Pons (tissue), 1 donor: ENCODE measurements around the gene EHBP1.

Source experiments
- DNase-seq: peaks from one replicate; pipeline ENCODE4 v3.0.0-alpha.2; 2016; ENCODE audit warnings: low spot score

The EHBP1 gene

DNA sequence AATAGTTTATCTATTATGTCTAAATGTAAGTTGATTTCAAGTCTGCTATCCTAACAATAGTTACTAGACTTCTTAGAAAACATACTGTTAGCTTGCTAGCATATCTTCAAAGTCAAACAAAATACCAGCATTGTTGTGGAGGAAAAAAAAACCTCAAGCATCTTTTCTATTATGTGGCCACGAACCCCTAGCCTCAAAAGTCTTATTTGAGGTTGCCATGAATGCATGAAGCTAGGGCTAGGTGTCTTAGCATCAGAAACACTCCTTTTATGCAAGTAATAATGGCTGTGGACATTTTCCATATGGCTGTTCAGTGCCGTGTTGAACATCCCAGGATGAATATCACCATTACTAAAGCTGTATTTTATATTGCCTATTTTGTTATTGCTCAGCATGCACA, 258.5 kb downstream of the EHBP1 start:
- DNase-seq = no peak

DNA sequence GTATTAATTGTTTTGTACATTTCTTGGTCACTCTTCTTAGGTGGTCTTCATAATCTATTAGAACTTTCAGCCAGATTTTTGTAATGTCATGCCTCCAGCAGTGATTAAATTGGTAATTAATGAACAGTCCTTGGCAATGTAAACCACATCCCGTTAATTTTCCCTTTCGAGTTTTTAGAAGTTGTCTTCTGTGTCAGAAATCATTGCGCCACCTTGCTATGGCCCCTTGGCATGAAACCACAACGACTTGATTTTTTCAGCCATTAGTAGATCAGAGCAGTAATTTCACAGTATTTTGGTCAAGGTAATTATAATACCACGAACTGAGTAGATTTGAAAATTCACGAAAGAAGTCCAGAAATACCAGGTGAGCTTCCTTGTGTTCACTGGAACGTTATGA, 259.2 kb downstream of the EHBP1 start:
- no peak for DNase-seq

DNA sequence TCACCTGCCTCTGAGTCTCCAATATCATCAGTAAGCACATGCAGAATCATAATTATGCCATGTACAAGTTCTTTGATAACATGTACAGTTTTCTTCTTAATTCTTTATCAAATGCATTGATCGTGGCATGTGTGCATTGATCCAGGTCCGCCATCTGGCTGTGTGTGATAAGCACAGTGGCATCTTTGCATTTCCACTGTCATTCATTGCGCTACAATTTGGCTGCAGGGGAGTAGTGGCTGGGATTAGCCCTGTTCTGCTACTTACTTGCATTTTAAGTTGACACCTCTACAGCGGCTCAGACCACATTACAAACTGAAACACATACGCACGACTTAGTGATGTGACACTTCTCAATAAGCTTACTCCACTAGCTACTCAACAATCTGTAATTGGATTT, 261.5 kb downstream of the EHBP1 start:
- DNase-seq = no peak

DNA sequence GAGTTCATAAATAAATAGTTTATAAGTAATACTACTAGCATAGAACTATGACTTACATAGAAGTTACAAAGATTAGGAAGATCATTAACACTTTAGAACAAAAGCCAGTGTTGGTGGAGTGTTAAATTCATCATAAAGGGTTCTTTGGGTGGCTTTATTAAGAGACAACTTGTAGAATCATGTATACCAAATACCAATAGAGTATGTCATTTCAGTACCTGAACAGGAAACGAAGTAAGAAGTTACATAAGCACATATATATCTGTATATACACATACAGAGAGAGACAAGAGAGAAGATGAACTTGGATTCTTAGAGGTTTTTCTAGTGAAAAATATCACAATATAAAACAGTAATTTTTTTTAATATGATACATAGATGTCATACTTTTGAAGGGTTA, 262.7 kb downstream of the EHBP1 start:
- no peak for DNase-seq

DNA sequence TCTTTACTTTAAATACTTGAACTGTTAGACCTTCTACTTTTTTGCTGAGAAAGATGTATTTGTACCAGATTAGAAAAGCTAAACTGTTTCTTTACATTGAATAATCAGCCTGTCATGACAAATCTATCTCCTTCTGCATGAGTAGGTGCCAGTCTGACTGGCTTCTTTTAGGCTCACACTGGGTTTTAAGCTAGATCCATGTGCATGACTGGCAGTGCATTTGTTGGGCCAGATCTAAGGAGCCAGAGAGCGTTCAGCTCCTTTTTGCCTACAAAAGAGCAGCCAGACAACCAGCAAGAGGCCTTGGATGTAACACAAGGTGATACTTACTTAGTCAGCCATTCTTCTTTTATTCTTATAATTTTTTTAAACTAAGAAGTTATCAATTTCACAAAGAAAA, 263.2 kb downstream of the EHBP1 start:
- DNase-seq = no peak

DNA sequence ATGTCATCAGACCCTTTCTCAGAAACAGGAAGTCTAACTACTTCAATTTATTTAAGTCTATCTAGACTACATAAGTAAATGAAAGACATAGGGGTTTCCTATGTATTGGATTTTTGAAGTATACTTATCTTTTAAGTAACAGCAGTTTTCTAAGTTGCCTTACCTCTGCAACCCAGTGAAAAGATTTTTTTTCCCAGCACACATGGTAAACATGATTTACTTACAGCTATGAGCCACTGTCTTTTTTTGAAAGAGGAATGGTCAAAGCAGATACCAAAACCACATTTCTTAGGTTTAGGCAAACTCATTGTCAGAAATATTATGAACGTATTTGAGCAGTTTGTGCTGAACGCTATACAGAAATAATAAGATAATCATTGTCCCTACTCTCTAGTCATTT, 266.4 kb downstream of the EHBP1 start:
- DNase-seq = no peak

DNA sequence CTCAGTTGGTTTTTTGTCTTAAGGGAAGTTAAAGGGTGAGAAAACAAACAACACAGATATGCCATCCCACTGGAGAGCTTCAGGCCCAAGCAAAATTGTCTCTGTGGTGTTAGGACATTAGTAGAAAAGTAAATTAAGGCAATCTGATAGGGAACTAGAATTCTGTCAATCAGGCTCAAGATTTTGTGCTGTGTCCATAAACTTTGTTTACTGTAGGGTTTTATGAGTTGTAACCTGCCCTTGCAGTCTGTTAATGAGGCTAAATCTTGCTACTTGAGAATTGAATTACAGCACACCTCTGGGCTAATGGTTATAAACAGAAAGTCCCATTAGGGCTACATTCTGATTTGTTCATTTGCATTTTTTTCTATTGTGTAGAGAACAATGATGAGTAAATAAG, 267.1 kb downstream of the EHBP1 start:
- DNase-seq = no peak

DNA sequence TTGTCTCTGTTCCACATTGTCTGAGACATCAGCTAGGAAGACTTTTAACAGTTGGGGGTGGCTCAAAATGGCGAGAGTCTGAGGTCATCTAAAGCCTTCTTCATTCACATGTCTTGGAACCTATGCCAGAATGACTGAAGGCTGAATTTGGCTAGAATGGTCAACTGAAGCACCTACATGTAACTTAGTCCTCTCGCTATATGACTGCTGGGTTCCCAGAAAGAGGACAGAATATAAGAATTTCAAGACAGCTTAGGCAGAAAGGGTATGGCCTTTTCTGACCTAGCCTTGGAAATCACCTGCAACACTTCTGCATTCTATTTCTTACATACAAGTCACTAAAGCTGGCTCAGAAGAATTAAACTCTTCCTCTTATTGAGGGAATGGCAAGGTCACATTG, 269.5 kb downstream of the EHBP1 start:
- DNase-seq = no peak

DNA sequence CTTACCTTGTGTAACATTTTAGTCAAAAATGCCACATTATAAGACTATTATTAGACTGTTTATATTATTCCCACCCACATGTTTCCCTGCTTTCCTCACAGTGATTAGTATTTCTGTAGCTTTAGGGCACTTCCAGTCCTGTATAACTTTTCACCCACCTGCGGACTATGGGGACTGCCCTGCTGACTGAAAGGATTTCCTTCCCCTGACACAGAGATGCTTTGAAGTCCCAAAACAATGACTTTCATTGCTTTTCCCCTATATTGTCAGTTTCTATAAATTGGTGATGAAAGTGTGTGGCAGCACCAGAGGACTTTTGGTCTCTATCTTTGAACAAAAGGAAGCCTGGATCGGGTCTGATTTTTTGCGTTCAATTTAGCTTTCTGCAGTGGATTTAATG, 286.1 kb downstream of the EHBP1 start:
- peak; percentile 2 for DNase-seq

DNA sequence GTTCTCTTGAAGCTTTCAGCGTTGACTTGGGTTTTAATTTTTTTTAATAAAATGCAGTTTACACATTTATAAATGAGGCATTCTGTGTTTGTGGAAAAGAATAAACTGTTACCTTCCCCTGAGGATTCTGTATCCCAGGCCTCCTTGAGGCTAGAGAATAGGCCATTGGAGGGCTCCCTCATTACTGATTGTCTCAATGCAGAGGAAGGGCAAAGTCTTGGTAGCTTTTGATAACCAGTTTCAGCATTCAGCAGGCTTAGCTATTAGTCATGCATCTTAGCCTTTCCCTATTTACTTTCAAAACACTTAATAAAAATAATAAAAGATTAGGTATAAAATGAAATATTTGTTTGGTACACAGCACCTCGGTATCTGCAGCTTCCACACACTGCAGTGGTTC, 287.0 kb downstream of the EHBP1 start:
- no peak for DNase-seq

DNA sequence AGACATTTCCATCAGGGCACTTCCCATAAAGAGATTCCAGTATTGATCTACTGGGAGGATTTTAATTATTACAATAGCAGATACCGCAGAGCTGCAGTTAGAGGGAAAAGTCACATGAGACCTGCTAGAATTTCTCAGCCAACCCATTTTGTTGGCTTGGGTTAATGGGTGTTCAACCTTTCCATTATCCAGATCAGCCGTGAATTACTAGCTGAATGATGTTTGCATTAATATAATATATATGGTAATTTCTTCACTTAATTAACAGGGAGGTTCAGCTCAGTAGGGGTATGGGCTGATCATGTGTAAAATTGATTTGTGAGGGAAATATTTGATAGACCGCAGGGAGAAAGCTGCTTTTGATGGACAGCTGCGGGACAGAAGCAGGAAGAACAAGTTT, 288.7 kb downstream of the EHBP1 start:
- no peak for DNase-seq

DNA sequence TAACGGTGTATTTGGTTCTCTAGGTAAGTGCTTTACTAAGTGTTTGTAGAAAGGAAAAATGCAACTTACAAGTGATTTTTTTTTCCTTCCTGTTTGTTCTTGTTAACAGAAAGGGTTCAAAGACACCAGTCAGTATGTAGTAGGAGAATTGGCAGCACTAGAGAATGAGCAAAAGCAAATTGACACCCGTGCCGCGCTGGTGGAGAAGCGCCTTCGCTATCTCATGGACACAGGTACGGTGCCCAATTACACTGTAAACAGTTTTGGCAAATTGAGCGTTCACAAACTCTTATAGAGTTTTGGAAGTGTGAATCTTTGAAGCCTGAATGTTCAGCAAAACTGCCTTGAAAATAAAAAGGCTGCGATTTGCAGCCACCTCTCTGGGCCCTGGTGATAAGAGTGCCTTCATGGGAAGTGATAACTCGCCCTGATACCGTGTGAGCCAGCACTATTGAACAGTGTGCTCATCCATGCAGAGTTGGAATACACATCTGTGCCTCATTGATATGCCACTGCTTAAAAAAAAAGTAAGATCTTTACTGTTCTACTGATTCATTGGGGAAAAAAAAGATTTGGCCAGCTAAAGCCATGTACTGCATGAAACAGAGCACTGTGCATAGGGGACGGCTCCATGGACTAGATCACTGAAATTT, 291.1 kb downstream of the EHBP1 start:
- DNase-seq = no peak

DNA sequence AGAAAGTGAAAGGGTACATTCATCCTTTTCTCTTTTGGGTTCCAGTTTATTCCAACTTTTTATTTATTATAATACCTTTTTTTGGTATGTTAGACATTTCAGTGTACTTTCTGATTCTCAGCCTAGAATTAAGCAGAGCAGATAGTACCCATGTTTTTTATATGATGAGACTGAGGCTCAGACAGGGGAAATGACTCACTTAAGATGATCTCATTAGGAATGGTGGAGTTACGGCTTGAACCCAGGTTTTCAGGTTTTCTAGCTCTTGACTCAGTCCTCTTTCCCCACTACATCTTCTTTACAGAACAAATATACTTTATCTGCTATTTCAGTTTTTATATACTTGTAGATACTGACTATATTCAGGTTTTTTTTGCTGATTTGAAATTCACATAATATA, 293.4 kb downstream of the EHBP1 start:
- DNase-seq = no peak

DNA sequence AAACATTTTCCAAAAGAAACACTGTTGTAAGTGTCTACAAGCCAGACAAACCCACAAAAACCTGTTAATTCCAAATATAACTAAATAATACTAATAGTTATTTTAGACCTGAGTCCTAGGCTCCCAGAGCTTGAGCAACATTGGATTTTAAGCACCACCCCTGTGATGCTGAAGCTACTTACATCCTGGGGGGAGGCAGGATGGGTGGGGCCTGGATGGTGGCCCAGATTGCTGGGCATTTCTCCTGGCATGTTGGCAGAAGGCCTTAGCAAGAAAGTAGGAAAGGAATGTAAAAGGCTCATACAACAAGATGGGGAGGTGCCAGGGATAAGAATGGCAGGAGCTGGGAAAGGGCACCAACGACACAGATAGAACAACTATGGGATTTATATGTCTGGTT, 294.4 kb downstream of the EHBP1 start:
- DNase-seq = no peak

DNA sequence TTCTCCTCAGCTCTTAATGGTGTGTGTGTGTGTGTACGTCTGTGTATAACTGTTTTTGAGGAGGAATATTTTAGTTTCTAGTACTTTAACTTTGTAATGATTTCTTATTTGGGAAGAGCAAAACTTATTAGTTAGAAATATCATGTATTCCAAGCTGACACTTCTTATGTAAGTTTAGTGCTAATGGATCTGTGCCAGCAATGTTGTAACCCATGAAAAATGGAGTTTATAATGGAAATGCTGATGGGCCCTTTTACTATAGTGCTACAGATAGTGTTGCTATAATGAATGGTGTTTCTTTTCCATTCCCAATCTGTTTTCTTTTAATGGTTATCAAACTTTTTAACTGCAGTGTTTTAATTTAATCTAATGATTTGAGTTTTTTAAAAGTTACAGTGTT, 295.3 kb downstream of the EHBP1 start:
- DNase-seq = no peak

DNA sequence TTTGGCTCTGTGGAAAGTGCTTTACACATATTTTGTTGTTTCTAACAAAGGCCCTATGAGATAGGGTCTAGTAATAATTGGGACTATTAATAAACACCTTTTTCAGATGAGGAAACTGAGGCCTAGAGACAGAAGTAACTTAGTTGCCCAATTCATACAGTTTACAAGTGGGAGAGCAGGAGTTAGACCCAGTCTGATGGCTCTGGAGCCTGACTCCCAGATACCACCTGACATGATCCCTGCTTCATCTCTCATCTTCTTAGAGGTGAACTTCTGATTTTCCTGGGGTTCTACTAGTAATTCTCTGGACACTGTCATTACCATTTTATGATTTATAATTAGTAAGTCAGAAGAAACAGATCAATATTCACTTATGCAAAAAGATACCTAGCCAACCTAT, 296.1 kb downstream of the EHBP1 start:
- no peak for DNase-seq

DNA sequence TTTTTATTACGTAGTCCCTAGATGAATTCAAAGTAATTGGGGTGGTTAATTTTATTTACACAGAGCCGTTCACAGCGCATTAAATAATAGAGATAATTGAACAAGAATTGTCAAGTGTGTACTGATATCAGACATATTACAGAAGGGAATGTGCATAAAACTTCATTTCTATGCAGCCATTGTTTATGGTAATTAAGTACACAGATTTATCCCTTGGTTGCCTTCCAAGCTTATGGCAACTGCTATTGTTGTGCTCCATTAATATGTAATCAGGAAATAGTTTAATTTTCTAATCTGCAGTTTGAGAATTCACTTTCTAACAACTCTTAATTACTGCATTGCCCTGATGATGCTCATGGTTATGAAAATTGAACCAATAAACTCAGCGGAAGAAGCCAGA, 297.8 kb downstream of the EHBP1 start:
- DNase-seq = no peak

DNA sequence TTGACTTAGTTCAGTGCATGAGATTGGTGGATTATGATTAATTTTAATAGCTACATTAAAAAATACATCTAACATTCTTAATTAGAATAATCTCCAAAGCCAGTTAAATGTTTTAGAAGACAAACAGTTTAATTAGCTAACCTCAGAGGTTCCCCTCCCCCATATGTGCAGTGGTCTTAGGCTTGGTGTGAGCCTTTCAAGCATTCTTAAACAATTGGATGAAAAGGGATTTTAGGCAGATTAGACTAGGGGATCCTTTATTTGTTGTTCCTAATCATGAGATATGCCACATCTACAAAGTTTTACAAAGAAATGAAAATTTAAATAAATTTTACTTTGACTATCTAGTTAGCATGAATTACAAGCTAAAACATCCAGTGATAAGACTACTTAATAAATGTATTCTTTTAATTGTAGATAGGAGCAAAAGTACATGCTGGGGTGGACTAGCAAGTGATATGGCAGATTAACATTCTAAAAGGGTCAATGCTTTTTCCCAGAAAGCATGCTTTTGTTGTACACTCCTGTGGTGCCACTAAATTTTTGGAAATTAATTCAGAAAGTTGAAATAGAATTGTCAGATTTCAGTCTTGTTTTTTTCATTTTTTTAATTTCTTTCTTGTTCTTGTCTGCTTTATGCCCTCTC, 302.4 kb downstream of the EHBP1 start:
- DNase-seq = no peak

DNA sequence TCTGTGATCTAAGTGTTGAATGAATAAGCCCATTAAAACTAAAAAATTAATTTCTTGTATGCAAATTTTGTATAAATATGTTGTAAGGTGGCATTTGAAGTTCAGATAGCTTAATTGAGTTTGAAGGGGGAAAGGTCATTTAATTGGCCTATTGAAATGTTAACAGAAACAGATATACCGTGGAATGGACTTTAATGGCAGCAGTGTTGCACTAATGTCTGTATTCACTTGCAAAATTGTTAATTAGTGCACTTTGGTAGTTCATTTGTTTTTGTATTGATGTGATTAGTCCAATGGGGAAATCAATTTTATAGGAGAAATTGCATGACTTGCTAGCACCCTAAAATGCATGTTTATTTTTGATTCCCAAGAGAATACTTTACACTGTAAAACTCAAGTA, 303.3 kb downstream of the EHBP1 start:
- no peak for DNase-seq

DNA sequence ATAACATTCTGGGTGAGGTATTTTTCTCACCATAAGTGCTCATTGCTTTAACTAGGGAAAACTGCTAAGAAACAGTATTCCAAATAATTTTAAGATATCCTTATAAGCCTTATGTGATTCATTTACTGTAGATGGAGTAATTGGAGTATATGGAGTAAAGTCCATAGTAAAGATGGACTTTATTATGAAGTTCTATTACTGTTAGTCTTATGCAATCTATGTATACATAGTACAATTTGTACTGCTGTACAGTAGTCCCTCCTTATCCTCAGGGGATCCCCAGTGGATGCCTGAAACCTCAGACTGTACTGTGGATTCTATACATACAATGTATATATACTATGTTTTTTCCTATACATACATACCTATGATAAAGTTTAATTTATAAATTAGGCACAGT, 304.0 kb downstream of the EHBP1 start:
- no peak for DNase-seq

DNA sequence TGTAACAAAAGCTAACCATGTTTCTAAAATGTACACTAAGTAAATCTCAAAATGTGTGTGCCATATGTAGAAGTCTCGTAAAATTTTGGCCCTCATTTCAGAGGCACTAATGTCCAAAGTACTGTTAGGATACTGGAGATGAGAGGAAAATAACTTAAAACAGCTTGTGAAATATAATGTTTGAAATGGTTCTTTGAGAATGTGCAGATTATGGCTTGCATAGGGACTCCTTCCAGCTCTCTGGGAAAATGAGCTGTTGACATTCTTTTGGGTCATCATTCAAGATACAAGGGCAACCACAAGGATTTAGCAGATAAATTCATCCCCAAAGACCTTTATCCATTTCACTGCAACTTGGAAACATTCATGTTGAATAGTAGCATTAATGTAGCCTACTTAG, 307.0 kb downstream of the EHBP1 start:
- no peak for DNase-seq

DNA sequence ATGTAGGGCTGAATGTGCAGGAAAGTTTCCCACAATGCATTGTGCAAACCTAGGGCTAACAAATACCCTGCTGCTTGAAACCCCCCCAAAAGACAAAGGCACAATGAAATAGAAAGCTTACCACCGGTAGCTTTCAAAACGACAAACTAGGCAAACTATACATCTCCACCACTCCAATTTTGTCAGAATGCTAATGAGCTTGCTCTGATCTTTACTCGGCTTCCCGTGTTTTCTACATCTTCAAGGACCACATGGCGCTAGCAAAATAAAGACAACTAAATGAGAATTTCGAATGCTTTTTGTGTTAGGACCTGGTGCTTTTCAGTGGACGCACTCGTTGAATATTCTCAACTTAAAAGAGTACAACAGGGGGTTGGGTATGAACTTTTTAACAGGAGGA, 307.9 kb downstream of the EHBP1 start:
- no peak for DNase-seq

DNA sequence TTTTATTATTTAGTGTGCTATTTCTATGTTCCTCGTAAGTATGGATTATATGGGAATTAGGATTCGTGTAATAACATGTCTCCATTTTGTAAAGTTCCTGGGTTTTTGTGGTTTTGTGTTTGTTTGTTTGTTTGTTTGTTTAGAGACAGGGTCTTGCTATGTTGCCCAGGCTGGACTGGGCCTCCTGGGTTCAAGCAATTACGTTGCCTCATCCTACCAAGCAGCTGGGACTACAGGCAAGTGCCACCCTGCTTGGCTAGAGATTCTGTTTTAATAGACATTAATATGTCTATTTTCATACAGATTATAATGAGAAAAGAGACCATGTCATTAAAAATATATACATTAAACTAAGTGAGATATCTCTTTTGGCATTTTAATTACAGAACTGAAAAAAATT, 309.9 kb downstream of the EHBP1 start:
- no peak for DNase-seq

DNA sequence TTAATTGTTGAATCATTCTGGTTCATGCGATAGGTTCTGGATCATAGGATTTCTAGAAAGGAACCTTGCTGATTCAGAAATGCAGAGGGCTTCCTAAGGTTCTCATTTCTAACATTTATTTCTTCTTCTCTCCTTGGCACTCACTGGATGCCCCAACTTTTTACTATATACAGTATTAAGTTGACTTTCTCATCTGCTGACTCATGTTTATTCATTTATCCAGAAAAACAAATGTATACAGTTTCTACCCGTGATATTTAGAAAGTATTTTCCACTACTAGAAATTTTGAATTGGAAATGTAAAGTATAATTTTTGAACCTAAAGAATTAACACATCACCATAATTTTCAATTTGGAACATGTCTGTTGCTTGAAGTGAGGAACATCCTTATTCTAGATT, 312.9 kb downstream of the EHBP1 start:
- DNase-seq = no peak
